CD4-positive, alpha-beta T cell (primary cell): ENCODE results near the gene COQ10A. TPM values are rescaled to one million over a fixed set of nuclear protein-coding genes. Genes with fewer than 3 reads are reported as not detected.

Source experiments
- ATAC-seq: fragments of 200-7000 bp; cut with Tn5 transposase; one replicate; pipeline ENCODE4 v1.10.0; 2022; ENCODE audit warnings: mild to moderate bottlenecking; ENCODE audit not compliant: poor library complexity
- CTCF ChIA-PET: fragments of 350-600 bp; sonication (Branson Sonifier 250); formaldehyde crosslinking; loops from one replicate; lab custom pipeline; 2021; ENCODE audit warnings: antibody characterized with exemption, inconsistent platforms; lab: Charles Lee
- POLR2A ChIA-PET: fragments of 350-600 bp; sonication (Branson Sonifier 250); formaldehyde crosslinking; loops from one replicate; lab custom pipeline; 2021; ENCODE audit warnings: antibody characterized with exemption, inconsistent platforms; lab: Charles Lee
- DNase-seq, 14 experiments: peaks; one replicate each; pipeline ENCODE4 v3.0.0-alpha.2; 2013 to 2020; ENCODE audit warnings: mixed read lengths in 2 of 14
- H3K27ac ChIP-seq, 2 donors: one replicate each; pipeline versions ENCODE4 v1.5.1 to v1.7.0; 2013; ENCODE audit warnings: low read length in 2 of 2, low read depth in 1 of 2, mild to moderate bottlenecking in 1 of 2
- H3K27me3 ChIP-seq, 2 experiments: 1 replicate in 1 of 2; 2 replicates in 1 of 2; pipeline versions ENCODE4 v1.6.1 to v1.7.0; 2013; ENCODE audit warnings: low read length in 2 of 2, control low read depth in 1 of 2, mild to moderate bottlenecking in 1 of 2, moderate library complexity in 1 of 2; ENCODE audit not compliant: insufficient read depth in 2 of 2, control insufficient read depth in 1 of 2
- H3K36me3 ChIP-seq: one replicate; pipeline ENCODE4 v1.6.1; 2013; ENCODE audit warnings: low read length, control low read depth; ENCODE audit not compliant: insufficient read depth
- H3K4me1 ChIP-seq: one replicate; pipeline ENCODE4 v1.6.1; 2013; ENCODE audit warnings: low read length, control low read depth; ENCODE audit not compliant: insufficient read depth
- H3K4me3 ChIP-seq: one replicate; pipeline ENCODE4 v1.5.1; 2013; ENCODE audit warnings: mild to moderate bottlenecking, low read length, moderate library complexity
- H3K9me3 ChIP-seq, 2 experiments: 1 replicate in 1 of 2; 2 replicates in 1 of 2; pipeline versions ENCODE4 v1.6.1 to v1.7.0; 2013; ENCODE audit warnings: low read length in 2 of 2, mild to moderate bottlenecking in 2 of 2, control low read depth in 1 of 2, moderate library complexity in 1 of 2; ENCODE audit not compliant: control insufficient read depth in 1 of 2, insufficient read depth in 1 of 2
- H3K27ac Mint-ChIP-seq: one replicate; pipeline ENCODE4 v1.8.0; 2020; ENCODE audit warnings: mixed read lengths
- H3K27me3 Mint-ChIP-seq: one replicate; pipeline ENCODE4 v1.8.0; 2021; ENCODE audit warnings: mixed read lengths
- H3K36me3 Mint-ChIP-seq: one replicate; pipeline ENCODE4 v1.8.0; 2021; ENCODE audit warnings: low read depth, mixed read lengths
- H3K4me1 Mint-ChIP-seq: one replicate; pipeline ENCODE4 v1.8.0; 2021; ENCODE audit warnings: low read depth, mixed read lengths
- H3K4me3 Mint-ChIP-seq: one replicate; pipeline ENCODE4 v1.8.0; 2020; ENCODE audit warnings: mild to moderate bottlenecking, mixed read lengths
- H3K9me3 Mint-ChIP-seq: one replicate; pipeline ENCODE4 v1.8.0; 2020; ENCODE audit warnings: mixed read lengths
- intact Hi-C, 2 experiments: fragments of 100-400 bp; cut with DNase I in 1 of 2; cut with micrococcal nuclease in 1 of 2; formaldehyde crosslinking; loops; one replicate each; pipeline versions ENCODE4 v1.15.1 to v1.9.0; 2023 to 2025; cut with DNase I, micrococcal nuclease
- total RNA-seq, 174 experiments: library from RNA in 2 of 174; stranded (reverse) in 2 of 174; gene quantifications; one replicate each; pipeline ENCODE4 v1.2.3 and lab custom pipeline; 2021 to 2026
- TF ChIP-seq, protein P1 (sequence below): fragments of 200-600 bp; IDR thresholded peaks from one replicate; pipeline ENCODE4 v1.8.0; 2022; ENCODE audit warnings: antibody characterized with exemption, mild to moderate bottlenecking

The COQ10A gene
- total RNA-seq, 2 experiments from 2014 or later, result 27.6 to 29.2 TPM

DNA sequence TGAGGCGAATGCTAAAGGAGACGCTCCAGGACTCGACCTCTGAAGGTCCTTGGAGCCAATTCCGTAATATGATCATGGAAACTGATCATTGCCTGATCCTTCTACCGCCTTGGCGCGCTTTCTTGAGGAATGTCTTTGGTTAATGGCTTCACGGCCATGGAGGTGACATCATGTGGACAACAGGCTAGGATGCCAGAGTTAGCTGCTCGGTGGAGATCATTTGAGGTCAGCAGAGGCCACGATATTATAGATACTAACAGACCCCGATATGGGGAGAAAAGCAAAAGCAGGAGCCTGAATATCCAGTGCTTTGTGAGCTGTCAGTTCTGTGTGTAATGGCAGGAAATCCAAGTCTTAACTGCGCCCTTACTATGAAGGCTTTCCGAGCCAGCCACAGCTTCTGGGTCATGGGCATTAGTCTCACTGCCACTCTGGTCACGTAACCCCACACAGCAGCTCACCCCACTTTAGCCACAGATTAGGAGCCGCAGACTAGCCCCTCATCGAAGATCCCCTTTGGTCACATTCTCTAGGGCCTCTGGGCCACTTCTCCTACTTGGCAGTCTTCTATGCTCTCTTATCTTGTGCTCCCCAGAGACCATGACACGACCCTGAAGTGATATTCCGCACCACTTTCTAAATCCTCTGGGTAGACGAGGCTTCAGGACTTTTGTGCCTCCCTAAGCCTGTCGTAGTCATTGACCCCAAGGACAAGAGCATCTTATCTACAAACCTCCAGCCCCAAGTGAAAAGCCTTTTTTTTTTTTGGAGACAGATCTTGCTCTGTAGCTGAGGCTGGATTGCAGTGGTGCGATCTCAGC, 34.1 kb downstream of the COQ10A start:
- Histone ChIP-seq H3K4me1 (peaks cover 56% of the 10 kb centered on the region), H3K27ac (peak overlapping the region; percentile 91 to 96), H3K9me3 (no peaks in the 10 kb centered on the region), H3K36me3 (peaks cover 23% of the 10 kb centered on the region), H3K27me3 (no peaks in the 10 kb centered on the region), H3K4me3 (peak overlapping the region; percentile 72)
- DNase-seq, result no peak
- H3K4me1 Mint-ChIP-seq, result peaks cover 64% of the 10 kb centered on the region
- peak overlapping the region; percentile 98 for H3K4me3 Mint-ChIP-seq
- no peaks in the 10 kb centered on the region for H3K9me3 Mint-ChIP-seq
- intact Hi-C loops, result loop anchor here in 1 of 2 experiments (1.0 to 2.0 kb wide), 4 partner anchors 34 to 174 kb away; partner anchors contain the start of genes COQ10A and STAT2
- peaks cover 50% of the 10 kb centered on the region for H3K36me3 Mint-ChIP-seq
- CTCF ChIA-PET, result interaction anchor here (0.8 to 4.5 kb wide), 4 partner anchors 10 to 182 kb away, joined by 3 to 20 read pairs (median 4); partner anchors contain the start of genes ANKRD52 and ZC3H10
- POLR2A ChIA-PET, result interaction anchor here (0.9 to 3.6 kb wide), 5 partner anchors 9 to 111 kb away, joined by 3 to 31 read pairs (median 5); partner anchors contain the start of genes CNPY2, COQ10A, RNF41 and SMARCC2
- ATAC-seq, result no peak
- TF ChIP-seq, protein P1, sequence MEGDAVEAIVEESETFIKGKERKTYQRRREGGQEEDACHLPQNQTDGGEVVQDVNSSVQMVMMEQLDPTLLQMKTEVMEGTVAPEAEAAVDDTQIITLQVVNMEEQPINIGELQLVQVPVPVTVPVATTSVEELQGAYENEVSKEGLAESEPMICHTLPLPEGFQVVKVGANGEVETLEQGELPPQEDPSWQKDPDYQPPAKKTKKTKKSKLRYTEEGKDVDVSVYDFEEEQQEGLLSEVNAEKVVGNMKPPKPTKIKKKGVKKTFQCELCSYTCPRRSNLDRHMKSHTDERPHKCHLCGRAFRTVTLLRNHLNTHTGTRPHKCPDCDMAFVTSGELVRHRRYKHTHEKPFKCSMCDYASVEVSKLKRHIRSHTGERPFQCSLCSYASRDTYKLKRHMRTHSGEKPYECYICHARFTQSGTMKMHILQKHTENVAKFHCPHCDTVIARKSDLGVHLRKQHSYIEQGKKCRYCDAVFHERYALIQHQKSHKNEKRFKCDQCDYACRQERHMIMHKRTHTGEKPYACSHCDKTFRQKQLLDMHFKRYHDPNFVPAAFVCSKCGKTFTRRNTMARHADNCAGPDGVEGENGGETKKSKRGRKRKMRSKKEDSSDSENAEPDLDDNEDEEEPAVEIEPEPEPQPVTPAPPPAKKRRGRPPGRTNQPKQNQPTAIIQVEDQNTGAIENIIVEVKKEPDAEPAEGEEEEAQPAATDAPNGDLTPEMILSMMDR, result no peak
- H3K27ac Mint-ChIP-seq, result peak overlapping the region; percentile 97
- no peaks in the 10 kb centered on the region for H3K27me3 Mint-ChIP-seq

DNA sequence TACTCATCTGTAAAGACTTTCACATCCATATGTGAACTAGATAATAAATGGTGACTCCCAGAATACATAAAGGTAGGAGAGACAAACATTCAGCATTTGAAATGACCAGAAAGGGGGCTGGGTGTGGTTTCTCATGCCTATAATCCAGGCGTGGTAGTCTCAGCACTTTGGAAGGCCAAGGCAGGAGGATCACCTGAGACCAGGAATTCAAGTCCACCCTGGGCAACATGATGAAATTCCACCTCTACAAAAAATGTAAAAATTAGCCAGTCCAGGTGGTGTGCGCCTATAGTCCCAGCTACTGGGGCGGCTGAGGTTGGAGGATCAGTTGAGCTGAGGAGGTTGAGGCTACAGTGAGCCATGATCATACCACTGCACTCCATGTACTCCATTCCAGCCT, 37.5 kb downstream of the COQ10A start:
- no peaks in the 10 kb centered on the region for H3K27me3 Mint-ChIP-seq
- POLR2A ChIA-PET, result no interaction called here

GRCh38 chr12:56304872-56305590, 38.3 kb downstream of the COQ10A start:
- no peaks in the 10 kb centered on the region for H3K27me3 ChIP-seq
- H3K9me3 Mint-ChIP-seq, result no peaks in the 10 kb centered on the region
- intact Hi-C loops, result no loop called here
- peak overlapping the region in 1 of 2 donors; percentile 25 for H3K27ac ChIP-seq
- TF ChIP-seq, protein P1, result no peak
- no peak overlapping the region for H3K4me3 ChIP-seq
- no peaks in the 10 kb centered on the region for H3K27me3 Mint-ChIP-seq
- POLR2A ChIA-PET, result no interaction called here
- H3K36me3 Mint-ChIP-seq, result peaks cover 36% of the 10 kb centered on the region
- peaks cover 20% of the 10 kb centered on the region for H3K4me1 ChIP-seq
- H3K9me3 ChIP-seq, result no peaks in the 10 kb centered on the region
- CTCF ChIA-PET, result no interaction called here
- peaks cover 27% of the 10 kb centered on the region for H3K36me3 ChIP-seq
- H3K4me1 Mint-ChIP-seq, result peaks cover 23% of the 10 kb centered on the region
- ATAC-seq, result no peak
- DNase-seq, result no peak
- no peak overlapping the region for H3K4me3 Mint-ChIP-seq
- H3K27ac Mint-ChIP-seq, result peak overlapping the region; percentile 20

More for the DNA sequence above, 37.5 kb downstream of the COQ10A start:
- no peak overlapping the region for H3K27ac ChIP-seq
- no peak overlapping the region for H3K4me3 ChIP-seq
- no peak for DNase-seq
- TF ChIP-seq, protein P1, result no peak
- intact Hi-C loops, result no loop called here
- H3K4me1 ChIP-seq, result peaks cover 23% of the 10 kb centered on the region
- Mint-ChIP-seq H3K9me3 (no peaks in the 10 kb centered on the region), H3K4me1 (peaks cover 31% of the 10 kb centered on the region), H3K27ac (no peak overlapping the region), H3K36me3 (peaks cover 39% of the 10 kb centered on the region), H3K4me3 (no peak overlapping the region)
- no peak for ATAC-seq
- CTCF ChIA-PET, result no interaction called here
- peaks cover 21% of the 10 kb centered on the region for H3K36me3 ChIP-seq
- no peaks in the 10 kb centered on the region for H3K27me3 ChIP-seq
- no peaks in the 10 kb centered on the region for H3K9me3 ChIP-seq
